Osteocyte (in vitro differentiated cells): ENCODE data around the gene F10. TPM values are rescaled to one million over a fixed set of nuclear protein-coding genes. Genes with fewer than 3 reads are reported as not detected.

ENCODE experiments used
- DNase-seq: peaks from one replicate; pipeline ENCODE4 v3.0.0; 2021; ENCODE audit warnings: mixed read lengths; ENCODE audit not compliant: unreplicated experiment; ENCODE audit errors: extremely low spot score
- H3K27ac Mint-ChIP-seq: one replicate; pipeline ENCODE4 v1.8.0; 2021; ENCODE audit warnings: mild to moderate bottlenecking, mixed read lengths; ENCODE audit not compliant: unreplicated experiment
- H3K27me3 Mint-ChIP-seq: one replicate; pipeline ENCODE4 v1.8.0; 2021; ENCODE audit warnings: mixed read lengths; ENCODE audit not compliant: unreplicated experiment
- H3K36me3 Mint-ChIP-seq: one replicate; pipeline ENCODE4 v1.8.0; 2021; ENCODE audit warnings: mixed read lengths; ENCODE audit not compliant: unreplicated experiment
- H3K4me1 Mint-ChIP-seq: one replicate; pipeline ENCODE4 v1.8.0; 2021; ENCODE audit warnings: mixed read lengths; ENCODE audit not compliant: unreplicated experiment
- H3K4me3 Mint-ChIP-seq: one replicate; pipeline ENCODE4 v1.8.0; 2021; ENCODE audit warnings: mild to moderate bottlenecking, moderate library complexity, mixed read lengths; ENCODE audit not compliant: unreplicated experiment
- H3K9me3 Mint-ChIP-seq: one replicate; pipeline ENCODE4 v1.8.0; 2021; ENCODE audit warnings: mixed read lengths; ENCODE audit not compliant: unreplicated experiment
- CTCF ChIP-seq: fragments of 200-600 bp; sonication (generic); IDR thresholded peaks from 2 replicates; pipeline ENCODE4 v1.5.0; 2021; ENCODE audit warnings: antibody characterized with exemption, mild to moderate bottlenecking, moderate library complexity
- total RNA-seq: library from RNA; stranded (reverse); gene quantifications from 2 replicates; pipeline ENCODE4 v1.2.1, GENCODE V29; 2021

The F10 gene
- total RNA-seq, 1 donor from 2014 or later = 1.8 TPM

- peaks cover 7% of the 10 kb centered on the region for H3K27me3 Mint-ChIP-seq
- no peaks in the 10 kb centered on the region for H3K36me3 Mint-ChIP-seq
- no peak overlapping the region for H3K27ac Mint-ChIP-seq
- H3K4me1 Mint-ChIP-seq = peaks cover 11% of the 10 kb centered on the region
- no peak for TF ChIP-seq CTCF
- DNase-seq = no peak
- no peak overlapping the region for H3K4me3 Mint-ChIP-seq
- H3K9me3 Mint-ChIP-seq = no peaks in the 10 kb centered on the region
Observed at GRCh38 chr13:113094410-113094800, 28.2 kb upstream of the F10 start.

GRCh38 chr13:113095146-113096051 lies 27.2 kb upstream of the F10 start:
- H3K27me3 Mint-ChIP-seq = peaks cover 7% of the 10 kb centered on the region
- H3K27ac Mint-ChIP-seq = no peak overlapping the region

GRCh38 chr13:113096052-113096744 lies 26.4 kb upstream of the F10 start:
- H3K4me1 Mint-ChIP-seq = peaks cover 11% of the 10 kb centered on the region
- H3K27me3 Mint-ChIP-seq = peaks cover 3% of the 10 kb centered on the region
- no peak overlapping the region for H3K27ac Mint-ChIP-seq
- no peaks in the 10 kb centered on the region for H3K9me3 Mint-ChIP-seq
- no peak for DNase-seq
- TF ChIP-seq CTCF = no peak
- H3K36me3 Mint-ChIP-seq = no peaks in the 10 kb centered on the region
- H3K4me3 Mint-ChIP-seq = no peak overlapping the region

More at GRCh38 chr13:113095146-113096051, 27.2 kb upstream of the F10 start:
- DNase-seq = no peak
- Mint-ChIP-seq H3K9me3 (no peaks in the 10 kb centered on the region), H3K4me1 (peaks cover 11% of the 10 kb centered on the region), H3K36me3 (no peaks in the 10 kb centered on the region), H3K4me3 (no peak overlapping the region)
- no peak for TF ChIP-seq CTCF

- Mint-ChIP-seq H3K9me3 (no peaks in the 10 kb centered on the region), H3K27me3 (peaks cover 3% of the 10 kb centered on the region), H3K27ac (no peak overlapping the region), H3K36me3 (no peaks in the 10 kb centered on the region), H3K4me1 (peaks cover 11% of the 10 kb centered on the region), H3K4me3 (no peak overlapping the region)
- TF ChIP-seq CTCF = no peak
- DNase-seq = no peak
Observed at GRCh38 chr13:113096745-113097305, 25.8 kb upstream of the F10 start.

- peaks cover 3% of the 10 kb centered on the region for H3K27me3 Mint-ChIP-seq
- no peaks in the 10 kb centered on the region for H3K9me3 Mint-ChIP-seq
- no peak overlapping the region for H3K27ac Mint-ChIP-seq
- peaks cover 11% of the 10 kb centered on the region for H3K4me1 Mint-ChIP-seq
- no peak overlapping the region for H3K4me3 Mint-ChIP-seq
- no peak for DNase-seq
- H3K36me3 Mint-ChIP-seq = no peaks in the 10 kb centered on the region
- no peak for TF ChIP-seq CTCF
Observed at GRCh38 chr13:113097651-113098050, 24.9 kb upstream of the F10 start.
